OCI-LY3 (cell line): ENCODE measurements around the gene SYT1.

Experiments
- CTCF ChIP-seq: fragments of 200-600, 300-600 bp; sonication (generic); IDR thresholded peaks from 2 replicates; pipeline ENCODE4 v1.5.1; 2014; ENCODE audit warnings: antibody characterized with exemption, low read length, low read depth
- EZH2phosphoT487 ChIP-seq: fragments of 200-600 bp; shearing (Covaris generic); IDR thresholded peaks from 2 replicates; pipeline ENCODE4 v1.6.1; 2018; ENCODE audit warnings: antibody characterized with exemption, mixed run types, low read depth

DNA sequence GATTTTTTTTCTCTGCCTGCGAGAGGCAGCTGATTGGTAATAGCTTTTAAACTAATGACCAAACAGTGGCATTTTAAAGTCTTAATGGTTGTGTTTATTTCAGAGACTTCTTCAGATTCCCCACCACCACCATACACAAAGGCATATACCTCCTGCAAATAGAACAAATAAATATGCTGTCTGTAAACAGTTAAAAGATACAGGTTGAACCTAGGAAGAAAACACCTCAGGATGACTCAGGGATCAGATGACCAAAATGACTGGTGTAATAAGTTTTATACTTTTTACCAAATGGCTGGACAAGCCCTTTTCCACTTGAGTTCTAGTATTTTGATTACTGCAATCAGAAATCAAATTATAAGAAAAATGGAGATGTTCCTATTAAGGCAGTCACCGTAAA is 462.1 kb downstream of the SYT1 start:
- no peak for TF ChIP-seq CTCF
- TF ChIP-seq EZH2phosphoT487, result no peak
